Transverse colon (tissue), 4 donors: Measurements from ENCODE around the gene MN1. TPM values are rescaled to one million over a fixed set of nuclear protein-coding genes. Genes with fewer than 3 reads are reported as not detected.

ENCODE experiments used
- DNase-seq: peaks from one replicate; pipeline ENCODE4 v3.0.0-alpha.2; 2019
- H3K27ac ChIP-seq, 4 donors: fragments of 200-600 bp; sonication (generic); 2 replicates each; pipeline ENCODE4 v1.5.1; 2016 to 2018; ENCODE audit warnings: inconsistent platforms in 4 of 4
- H3K27me3 ChIP-seq: fragments of 200-600 bp; sonication (generic); 2 replicates; pipeline ENCODE4 v1.5.1; 2017; ENCODE audit warnings: inconsistent platforms
- H3K36me3 ChIP-seq, 4 donors: fragments of 200-600 bp; sonication (generic); 2 replicates each; pipeline ENCODE4 v1.5.1; 2017 to 2019; ENCODE audit warnings: inconsistent platforms in 4 of 4
- H3K4me1 ChIP-seq, 4 donors: fragments of 200-600 bp; sonication (generic); 2 replicates each; pipeline ENCODE4 v1.5.1; 2017 to 2020; ENCODE audit warnings: inconsistent platforms in 4 of 4
- H3K4me3 ChIP-seq, 4 donors: fragments of 200-600 bp; sonication (generic); 1 replicate in 1 of 4; 2 replicates in 3 of 4; pipeline versions ENCODE4 v1.5.1 to v1.6.1; 2017 to 2019; ENCODE audit warnings: inconsistent platforms in 4 of 4
- H3K9me3 ChIP-seq, 2 donors: fragments of 200-600 bp; sonication (generic); 2 replicates each; pipeline ENCODE4 v1.5.1; 2017 to 2019; ENCODE audit warnings: inconsistent platforms in 2 of 2
- EP300 ChIP-seq: sonication (generic); formaldehyde crosslinking; IDR thresholded peaks from one replicate; pipeline ENCODE4 v1.6.1; 2017; ENCODE audit warnings: antibody characterized with exemption, low read depth
- POLR2A ChIP-seq: fragments of 450-650 bp; IDR thresholded peaks from one replicate; pipeline ENCODE4 v1.6.1; 2016; ENCODE audit warnings: antibody characterized with exemption, mild to moderate bottlenecking, moderate library complexity
- POLR2AphosphoS5 ChIP-seq, 3 donors: sonication (generic); formaldehyde crosslinking; IDR thresholded peaks; one replicate each; pipeline ENCODE4 v1.6.1; 2016; ENCODE audit warnings: antibody characterized with exemption in 3 of 3
- WGBS, 2 donors: methylation state at CpG; one replicate each; pipeline ENCODE4 v1.1.5; 2018; ENCODE audit warnings: low coverage in 1 of 2; 5-methylcytosine and 5-hydroxymethylcytosine counted together
- in situ Hi-C, 4 donors: fragments of 200-750 bp; cut with MboI; loops; one replicate each; pipeline versions ENCODE4 v1.15.0 to v1.15.1; 2017; ENCODE audit warnings: low sequenced_read_pairs in 3 of 4, low pct_ligation_motif_present in 1 of 4, low pct_unique_long_range_greater_than_20kb in 1 of 4
- intact Hi-C: fragments of 100-400 bp; cut with DNase I; formaldehyde crosslinking; loops from one replicate; pipeline ENCODE4 v1.15.1; 2023; ENCODE audit warnings: low total_unique reads
- total RNA-seq, 4 donors: library from RNA; depleted of rRNA; stranded (reverse); fragments of >200 nt; gene quantifications; one replicate each; pipeline ENCODE4 v1.1.0, GENCODE V29; 2016
- TF ChIP-seq, protein P1 (sequence below), 5 experiments: fragments of 200-600 bp in 3 of 5; fragments of 450-650 bp in 2 of 5; sonication (generic) in 3 of 5; IDR thresholded peaks; 1 replicate in 2 of 5; 2 replicates in 3 of 5; pipeline ENCODE4 v1.5.1; 2016 to 2017; ENCODE audit warnings: antibody characterized with exemption in 5 of 5, inconsistent platforms in 3 of 5, mild to moderate bottlenecking in 2 of 5, moderate library complexity in 1 of 5

The MN1 gene
- total RNA-seq, 4 donors from 2014 or later = 1.1 to 4.2 (median 3.0) TPM

DNA sequence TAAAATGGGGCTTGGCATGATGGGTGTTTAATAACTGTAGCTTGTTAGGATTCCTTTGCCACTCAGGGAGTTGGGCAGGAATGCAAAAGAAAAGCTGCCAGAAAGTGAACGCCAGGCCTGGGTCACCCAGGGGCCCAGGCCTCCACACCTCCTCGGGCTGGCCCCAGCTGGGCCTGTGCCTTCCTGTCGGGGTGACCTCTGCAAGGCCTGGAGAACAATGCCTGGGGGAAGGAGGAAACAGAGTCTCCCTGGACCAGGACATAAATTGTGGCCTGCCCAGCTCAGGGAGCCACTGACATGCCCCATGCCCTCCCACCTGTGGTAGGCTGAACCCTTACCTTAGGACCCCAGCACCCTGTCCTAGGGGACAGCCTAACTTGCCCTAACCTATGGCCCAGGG, 21.9 kb downstream of the MN1 start:
- DNase-seq = no peak
- H3K27ac ChIP-seq = peak overlapping the region in 3 of 4 donors; percentile 6 to 46 (median 23)
- no peaks in the 10 kb centered on the region for H3K36me3 ChIP-seq
- H3K27me3 ChIP-seq = peaks cover 13% of the 10 kb centered on the region
- H3K4me3 ChIP-seq = no peak overlapping the region
- H3K4me1 ChIP-seq = peaks cover 0 to 11% (median 2%) of the 10 kb centered on the region in 4 donors
- in situ Hi-C loops = no loop called here
- H3K9me3 ChIP-seq = no peaks in the 10 kb centered on the region
- WGBS, 2 donors = 51% methylated on average over 3 of the region's 3 CpGs; no CpG with 5 or more reads in 1 of the 2 donors
- intact Hi-C loops = no loop called here
- TF ChIP-seq POLR2A (no peak), POLR2AphosphoS5 (IDR thresholded peaks at IDR 0.05) (no peak), EP300 (no peak)
- TF ChIP-seq, protein P1, sequence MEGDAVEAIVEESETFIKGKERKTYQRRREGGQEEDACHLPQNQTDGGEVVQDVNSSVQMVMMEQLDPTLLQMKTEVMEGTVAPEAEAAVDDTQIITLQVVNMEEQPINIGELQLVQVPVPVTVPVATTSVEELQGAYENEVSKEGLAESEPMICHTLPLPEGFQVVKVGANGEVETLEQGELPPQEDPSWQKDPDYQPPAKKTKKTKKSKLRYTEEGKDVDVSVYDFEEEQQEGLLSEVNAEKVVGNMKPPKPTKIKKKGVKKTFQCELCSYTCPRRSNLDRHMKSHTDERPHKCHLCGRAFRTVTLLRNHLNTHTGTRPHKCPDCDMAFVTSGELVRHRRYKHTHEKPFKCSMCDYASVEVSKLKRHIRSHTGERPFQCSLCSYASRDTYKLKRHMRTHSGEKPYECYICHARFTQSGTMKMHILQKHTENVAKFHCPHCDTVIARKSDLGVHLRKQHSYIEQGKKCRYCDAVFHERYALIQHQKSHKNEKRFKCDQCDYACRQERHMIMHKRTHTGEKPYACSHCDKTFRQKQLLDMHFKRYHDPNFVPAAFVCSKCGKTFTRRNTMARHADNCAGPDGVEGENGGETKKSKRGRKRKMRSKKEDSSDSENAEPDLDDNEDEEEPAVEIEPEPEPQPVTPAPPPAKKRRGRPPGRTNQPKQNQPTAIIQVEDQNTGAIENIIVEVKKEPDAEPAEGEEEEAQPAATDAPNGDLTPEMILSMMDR (IDR thresholded peaks at IDR 0.05) = no peak

DNA sequence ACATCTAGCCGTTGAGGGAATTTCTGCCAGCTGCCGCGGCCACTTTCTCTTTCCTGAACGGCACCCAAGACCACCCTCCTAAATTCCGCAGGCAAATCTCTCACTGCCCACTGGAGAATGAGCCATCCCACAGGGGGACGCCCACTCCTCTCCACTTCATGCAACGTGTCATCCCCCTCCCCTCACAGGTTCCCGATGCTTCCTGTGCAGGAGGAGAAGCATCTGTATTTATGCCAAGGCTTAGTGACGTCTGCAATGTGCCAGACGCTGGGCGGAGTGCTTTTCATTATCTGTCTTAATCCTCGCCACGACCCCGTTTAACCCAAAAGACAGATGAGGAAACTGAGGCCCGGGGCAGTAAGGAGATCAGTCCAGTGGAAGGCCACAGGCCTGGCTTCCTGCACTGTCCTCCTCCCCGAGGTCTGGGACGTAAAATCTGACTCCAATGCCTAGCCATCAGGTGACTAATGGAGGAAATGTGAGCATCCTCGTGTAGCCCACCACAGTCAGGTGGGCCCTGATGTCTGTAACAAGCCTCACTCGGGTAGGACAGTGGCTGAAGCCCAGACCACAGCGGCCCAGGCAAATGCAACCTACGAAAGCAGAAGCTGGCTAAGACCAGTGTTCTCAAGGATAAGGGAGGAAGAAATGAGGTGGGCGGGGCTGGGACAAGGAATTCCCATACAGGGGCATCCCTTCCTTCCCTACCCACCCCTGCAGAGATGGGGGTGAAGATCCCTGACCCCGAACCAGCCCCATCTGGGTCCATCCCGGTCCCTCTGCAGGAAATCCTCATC, 23.1 kb downstream of the MN1 start:
- peak overlapping the region in 3 of 4 donors; percentile 38 to 46 (median 42) for H3K27ac ChIP-seq
- peaks cover 0 to 8% (median 2%) of the 10 kb centered on the region in 4 donors for H3K4me1 ChIP-seq
- no peak for DNase-seq
- H3K27me3 ChIP-seq = peaks cover 13% of the 10 kb centered on the region
- in situ Hi-C loops (no loop called here), intact Hi-C loops (no loop called here)
- no peaks in the 10 kb centered on the region for H3K9me3 ChIP-seq
- H3K4me3 ChIP-seq = no peak overlapping the region
- no peaks in the 10 kb centered on the region for H3K36me3 ChIP-seq
- 53 to 78% methylated on average over 6 to 24 of the region's 24 CpGs for WGBS, 2 donors
- TF ChIP-seq, protein P1 (IDR thresholded peaks at IDR 0.05) = no peak
- TF ChIP-seq EP300 (no peak), POLR2A (no peak), POLR2AphosphoS5 (IDR thresholded peaks at IDR 0.05) (no peak)

- Histone ChIP-seq H3K4me3 (no peak overlapping the region), H3K4me1 (peaks cover 0 to 8% (median 2%) of the 10 kb centered on the region in 4 donors), H3K9me3 (no peaks in the 10 kb centered on the region), H3K36me3 (no peaks in the 10 kb centered on the region), H3K27me3 (peaks cover 13% of the 10 kb centered on the region), H3K27ac (peak overlapping the region; percentile 38 to 58 (median 46))
- 84 to 100% methylated on average over 2 to 9 of the region's 9 CpGs for WGBS, 2 donors
- in situ Hi-C loops = no loop called here
- intact Hi-C loops = no loop called here
- TF ChIP-seq, protein P1 (IDR thresholded peaks at IDR 0.05) = no peak
- TF ChIP-seq EP300 (no peak), POLR2A (no peak), POLR2AphosphoS5 (IDR thresholded peaks at IDR 0.05) (no peak)
- no peak for DNase-seq
Measured at GRCh38 chr22:27777128-27777527, 24.4 kb downstream of the MN1 start.

- intact Hi-C loops = no loop called here
- in situ Hi-C loops = no loop called here
- TF ChIP-seq POLR2A (no peak), EP300 (no peak), POLR2AphosphoS5 (IDR thresholded peaks at IDR 0.05) (no peak)
- TF ChIP-seq, protein P1 (IDR thresholded peaks at IDR 0.05) = no peak
Measured at GRCh38 chr22:27776650-27776958, 25.0 kb downstream of the MN1 start.

More at GRCh38 chr22:27776650-27776958, 25.0 kb downstream of the MN1 start:
- peaks cover 13% of the 10 kb centered on the region for H3K27me3 ChIP-seq
- peak overlapping the region; percentile 38 to 58 (median 46) for H3K27ac ChIP-seq
- no peak overlapping the region for H3K4me3 ChIP-seq
- H3K9me3 ChIP-seq = no peaks in the 10 kb centered on the region
- peaks cover 0 to 8% (median 2%) of the 10 kb centered on the region in 4 donors for H3K4me1 ChIP-seq
- 37 to 60% methylated on average over 1 to 8 of the region's 8 CpGs for WGBS, 2 donors
- DNase-seq = no peak
- no peaks in the 10 kb centered on the region for H3K36me3 ChIP-seq
